Hepatocyte (in vitro differentiated cells): Measurements from ENCODE around the gene NR1H4. TPM values are rescaled to one million over a fixed set of nuclear protein-coding genes. Genes with fewer than 3 reads are reported as not detected.

Source experiments
- DNase-seq: peaks from one replicate; pipeline ENCODE4 v3.0.0-alpha.2; 2016; ENCODE audit warnings: low spot score
- H2AFZ ChIP-seq: fragments of 200-600 bp; sonication (generic); 2 replicates; pipeline ENCODE4 v1.6.0; 2016; ENCODE audit warnings: antibody characterized with exemption, mild to moderate bottlenecking
- H3K27ac ChIP-seq: fragments of 200-600 bp; sonication (generic); 2 replicates; pipeline ENCODE4 v1.5.1; 2016; ENCODE audit warnings: mild to moderate bottlenecking
- H3K27me3 ChIP-seq: fragments of 200-600 bp; sonication (generic); 2 replicates; pipeline ENCODE4 v1.6.1; 2016
- H3K36me3 ChIP-seq: fragments of 200-600 bp; sonication (generic); replicated peaks from 2 replicates; pipeline ENCODE4 v1.5.1; 2016; ENCODE audit warnings: low read depth; ENCODE audit not compliant: insufficient read depth
- H3K4me1 ChIP-seq: fragments of 200-600 bp; sonication (generic); 2 replicates; pipeline ENCODE4 v1.5.1; 2016; ENCODE audit warnings: mild to moderate bottlenecking, moderate library complexity; ENCODE audit not compliant: insufficient read depth
- H3K4me2 ChIP-seq: fragments of 200-600 bp; sonication (generic); 2 replicates; pipeline ENCODE4 v1.6.0; 2016
- H3K4me3 ChIP-seq: fragments of 200-600 bp; sonication (generic); 2 replicates; pipeline ENCODE4 v1.5.1; 2016; ENCODE audit warnings: mild to moderate bottlenecking
- H3K79me2 ChIP-seq: fragments of 200-600 bp; sonication (generic); 2 replicates; pipeline ENCODE4 v1.6.0; 2017; ENCODE audit warnings: mild to moderate bottlenecking
- H3K9me2 ChIP-seq: fragments of 200-600 bp; sonication (generic); replicated peaks from 2 replicates; pipeline ENCODE4 v1.6.0; 2017; ENCODE audit warnings: mild to moderate bottlenecking; ENCODE audit not compliant: insufficient read depth
- H3K9me3 ChIP-seq: fragments of 200-600 bp; sonication (generic); 2 replicates; pipeline ENCODE4 v1.5.1; 2016; ENCODE audit warnings: low read depth, mild to moderate bottlenecking
- H4K20me1 ChIP-seq: fragments of 200-600 bp; sonication (generic); 2 replicates; pipeline ENCODE4 v1.6.0; 2016; ENCODE audit warnings: mild to moderate bottlenecking; ENCODE audit not compliant: insufficient read depth, poor library complexity, severe bottlenecking
- EZH2 ChIP-seq: fragments of 200-600 bp; sonication (generic); IDR thresholded peaks from 2 replicates; pipeline ENCODE4 v1.6.1; 2016; ENCODE audit warnings: antibody characterized with exemption, mild to moderate bottlenecking, borderline replicate concordance
- EZH2phosphoT487 ChIP-seq: fragments of 200-600 bp; sonication (generic); IDR thresholded peaks from one replicate; pipeline ENCODE4 v1.6.1; 2018; ENCODE audit warnings: antibody characterized with exemption, mild to moderate bottlenecking, low read depth, moderate library complexity; ENCODE audit not compliant: unreplicated experiment, severe bottlenecking
- WGBS: methylation state at CpG from one replicate; pipeline ENCODE4 v1.1.6; 2016; ENCODE audit warnings: low lambda C conversion rate; ENCODE audit errors: missing lambda C conversion rate; 5-methylcytosine and 5-hydroxymethylcytosine counted together
- polyA plus RNA-seq: library from polyadenylated mRNA; unstranded; fragments of >200 nt; fragmentation: Nextera tagmentation; extraction: Ambion mirVana; gene quantifications from 2 replicates; pipeline ENCODE4 v1.2.1, GENCODE V29; 2016
- total RNA-seq: library from RNA; depleted of rRNA; stranded (reverse); fragments of >200 nt; gene quantifications from 2 replicates; pipeline ENCODE4 v1.2.3, GENCODE V29; 2014
- TF ChIP-seq, protein P1 (sequence below): fragments of 200-600 bp; sonication (generic); IDR thresholded peaks from 2 replicates; pipeline ENCODE4 v1.5.1; 2016; ENCODE audit warnings: antibody characterized with exemption, mild to moderate bottlenecking; ENCODE audit not compliant: poor library complexity

Gene NR1H4
- total and polyA plus RNA-seq, 2 experiments from 2014 or later = 12.4 to 39.0 TPM

GRCh38 chr12:100565987-100566545 lies 92.4 kb downstream of the NR1H4 start:
- Histone ChIP-seq H3K4me2 (no peak overlapping the region), H4K20me1 (no peaks in the 10 kb centered on the region), H3K9me2 (no peaks in the 10 kb centered on the region), H3K36me3 (no peaks in the 10 kb centered on the region), H3K27ac (no peak overlapping the region), H3K9me3 (no peaks in the 10 kb centered on the region), H3K4me1 (no peaks in the 10 kb centered on the region), H3K27me3 (peaks cover 16% of the 10 kb centered on the region), H3K79me2 (no peaks in the 10 kb centered on the region), H3K4me3 (no peak overlapping the region), H2AFZ (no peak overlapping the region)
- DNase-seq = no peak
- 60% methylated on average over 3 of the region's 3 CpGs for WGBS
- TF ChIP-seq, protein P1, sequence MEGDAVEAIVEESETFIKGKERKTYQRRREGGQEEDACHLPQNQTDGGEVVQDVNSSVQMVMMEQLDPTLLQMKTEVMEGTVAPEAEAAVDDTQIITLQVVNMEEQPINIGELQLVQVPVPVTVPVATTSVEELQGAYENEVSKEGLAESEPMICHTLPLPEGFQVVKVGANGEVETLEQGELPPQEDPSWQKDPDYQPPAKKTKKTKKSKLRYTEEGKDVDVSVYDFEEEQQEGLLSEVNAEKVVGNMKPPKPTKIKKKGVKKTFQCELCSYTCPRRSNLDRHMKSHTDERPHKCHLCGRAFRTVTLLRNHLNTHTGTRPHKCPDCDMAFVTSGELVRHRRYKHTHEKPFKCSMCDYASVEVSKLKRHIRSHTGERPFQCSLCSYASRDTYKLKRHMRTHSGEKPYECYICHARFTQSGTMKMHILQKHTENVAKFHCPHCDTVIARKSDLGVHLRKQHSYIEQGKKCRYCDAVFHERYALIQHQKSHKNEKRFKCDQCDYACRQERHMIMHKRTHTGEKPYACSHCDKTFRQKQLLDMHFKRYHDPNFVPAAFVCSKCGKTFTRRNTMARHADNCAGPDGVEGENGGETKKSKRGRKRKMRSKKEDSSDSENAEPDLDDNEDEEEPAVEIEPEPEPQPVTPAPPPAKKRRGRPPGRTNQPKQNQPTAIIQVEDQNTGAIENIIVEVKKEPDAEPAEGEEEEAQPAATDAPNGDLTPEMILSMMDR = no peak
- no peak for TF ChIP-seq EZH2phosphoT487
- no peak for TF ChIP-seq EZH2

GRCh38 chr12:100566887-100567637 lies 93.4 kb downstream of the NR1H4 start:
- Histone ChIP-seq H3K27ac (no peak overlapping the region), H3K4me1 (no peaks in the 10 kb centered on the region), H3K9me3 (no peaks in the 10 kb centered on the region), H3K79me2 (no peaks in the 10 kb centered on the region), H3K9me2 (no peaks in the 10 kb centered on the region), H3K4me3 (no peak overlapping the region), H3K4me2 (no peak overlapping the region), H4K20me1 (no peaks in the 10 kb centered on the region), H3K36me3 (no peaks in the 10 kb centered on the region), H2AFZ (no peak overlapping the region), H3K27me3 (peaks cover 18% of the 10 kb centered on the region)
- 73% methylated on average over 3 of the region's 3 CpGs for WGBS
- TF ChIP-seq EZH2 = no peak
- DNase-seq = no peak

- H2AFZ ChIP-seq = no peak overlapping the region
- no peak for DNase-seq
Observed at GRCh38 chr12:100567945-100568344, 94.3 kb downstream of the NR1H4 start.

DNA sequence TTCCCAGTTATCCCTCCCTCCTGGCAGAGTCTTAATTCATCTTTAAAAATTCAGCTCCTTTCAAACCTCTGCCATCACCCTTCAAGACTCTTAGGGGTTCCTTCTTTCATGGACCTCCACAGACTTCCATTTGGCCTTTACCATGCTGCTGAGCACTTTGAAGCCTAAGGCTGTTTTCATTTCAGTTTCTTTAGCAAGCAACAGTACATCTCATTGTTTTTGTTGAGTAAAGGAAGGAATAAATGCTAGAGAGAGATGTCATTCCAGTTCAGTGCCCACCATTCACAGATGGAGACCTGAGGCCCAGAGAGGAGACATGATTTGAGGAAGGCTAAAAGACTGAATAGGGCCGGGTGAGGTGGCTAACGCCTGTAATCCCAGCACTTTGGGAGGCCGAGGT lies 98.5 kb downstream of the NR1H4 start:
- H3K4me3 ChIP-seq = no peak overlapping the region
- 94% methylated on average over 3 of the region's 3 CpGs for WGBS

More at GRCh38 chr12:100567945-100568344, 94.3 kb downstream of the NR1H4 start:
- H4K20me1 ChIP-seq = no peaks in the 10 kb centered on the region
- no peaks in the 10 kb centered on the region for H3K4me1 ChIP-seq
- TF ChIP-seq EZH2phosphoT487 = no peak
- TF ChIP-seq, protein P1 = no peak
- TF ChIP-seq EZH2 = no peak
- no peak overlapping the region for H3K4me2 ChIP-seq
- no peaks in the 10 kb centered on the region for H3K9me3 ChIP-seq
- H3K27ac ChIP-seq = no peak overlapping the region
- no peaks in the 10 kb centered on the region for H3K79me2 ChIP-seq
- no peaks in the 10 kb centered on the region for H3K36me3 ChIP-seq
- peaks cover 18% of the 10 kb centered on the region for H3K27me3 ChIP-seq
- no peak overlapping the region for H3K4me3 ChIP-seq
- H3K9me2 ChIP-seq = no peaks in the 10 kb centered on the region

More for the DNA sequence above, 98.5 kb downstream of the NR1H4 start:
- Histone ChIP-seq H3K27me3 (peaks cover 13% of the 10 kb centered on the region), H3K36me3 (no peaks in the 10 kb centered on the region), H3K4me1 (no peaks in the 10 kb centered on the region), H3K27ac (no peak overlapping the region), H3K79me2 (peaks cover 17% of the 10 kb centered on the region), H3K4me2 (no peak overlapping the region), H2AFZ (no peak overlapping the region), H3K9me2 (no peaks in the 10 kb centered on the region), H3K9me3 (no peaks in the 10 kb centered on the region), H4K20me1 (no peaks in the 10 kb centered on the region)
- DNase-seq = no peak
- TF ChIP-seq, protein P1 = no peak
- no peak for TF ChIP-seq EZH2phosphoT487
- TF ChIP-seq EZH2 = no peak
